Coronary artery (tissue), 2 donors: ENCODE results near the gene ZNF592.
A peak's percentile ranks its signal among the peaks of the same experiment; 100 is the strongest.

Experiments
- DNase-seq: peaks from one replicate; pipeline ENCODE4 v3.0.0-alpha.2; 2017; ENCODE audit warnings: low spot score
- H3K27ac ChIP-seq, 2 donors: fragments of 200-600 bp; sonication (generic); one replicate each; pipeline ENCODE4 v1.5.1; 2016 to 2019
- H3K4me3 ChIP-seq: fragments of 200-600 bp; sonication (generic); 2 replicates; pipeline ENCODE4 v1.5.1; 2016; ENCODE audit warnings: mild to moderate bottlenecking, moderate library complexity
- TF ChIP-seq, protein P1 (sequence below): fragments of 200-600 bp; sonication (generic); IDR thresholded peaks from one replicate; pipeline ENCODE4 v1.5.1; 2019; ENCODE audit warnings: antibody characterized with exemption

The ZNF592 gene, protein sequence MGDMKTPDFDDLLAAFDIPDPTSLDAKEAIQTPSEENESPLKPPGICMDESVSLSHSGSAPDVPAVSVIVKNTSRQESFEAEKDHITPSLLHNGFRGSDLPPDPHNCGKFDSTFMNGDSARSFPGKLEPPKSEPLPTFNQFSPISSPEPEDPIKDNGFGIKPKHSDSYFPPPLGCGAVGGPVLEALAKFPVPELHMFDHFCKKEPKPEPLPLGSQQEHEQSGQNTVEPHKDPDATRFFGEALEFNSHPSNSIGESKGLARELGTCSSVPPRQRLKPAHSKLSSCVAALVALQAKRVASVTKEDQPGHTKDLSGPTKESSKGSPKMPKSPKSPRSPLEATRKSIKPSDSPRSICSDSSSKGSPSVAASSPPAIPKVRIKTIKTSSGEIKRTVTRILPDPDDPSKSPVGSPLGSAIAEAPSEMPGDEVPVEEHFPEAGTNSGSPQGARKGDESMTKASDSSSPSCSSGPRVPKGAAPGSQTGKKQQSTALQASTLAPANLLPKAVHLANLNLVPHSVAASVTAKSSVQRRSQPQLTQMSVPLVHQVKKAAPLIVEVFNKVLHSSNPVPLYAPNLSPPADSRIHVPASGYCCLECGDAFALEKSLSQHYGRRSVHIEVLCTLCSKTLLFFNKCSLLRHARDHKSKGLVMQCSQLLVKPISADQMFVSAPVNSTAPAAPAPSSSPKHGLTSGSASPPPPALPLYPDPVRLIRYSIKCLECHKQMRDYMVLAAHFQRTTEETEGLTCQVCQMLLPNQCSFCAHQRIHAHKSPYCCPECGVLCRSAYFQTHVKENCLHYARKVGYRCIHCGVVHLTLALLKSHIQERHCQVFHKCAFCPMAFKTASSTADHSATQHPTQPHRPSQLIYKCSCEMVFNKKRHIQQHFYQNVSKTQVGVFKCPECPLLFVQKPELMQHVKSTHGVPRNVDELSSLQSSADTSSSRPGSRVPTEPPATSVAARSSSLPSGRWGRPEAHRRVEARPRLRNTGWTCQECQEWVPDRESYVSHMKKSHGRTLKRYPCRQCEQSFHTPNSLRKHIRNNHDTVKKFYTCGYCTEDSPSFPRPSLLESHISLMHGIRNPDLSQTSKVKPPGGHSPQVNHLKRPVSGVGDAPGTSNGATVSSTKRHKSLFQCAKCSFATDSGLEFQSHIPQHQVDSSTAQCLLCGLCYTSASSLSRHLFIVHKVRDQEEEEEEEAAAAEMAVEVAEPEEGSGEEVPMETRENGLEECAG (N-terminal part only)

GRCh38 chr15:84748274-84749110 lies at the start of gene ZNF592:
TSS of gene ZNF592 (plus strand) at chr15:84748592. CDS start at chr15:84782676, 34,084 bp downstream.
- H3K4me3 ChIP-seq = peak within 1 kb of the TSS; percentile 95
- H3K27ac ChIP-seq = peak within 1 kb of the TSS; percentile 100
- TF ChIP-seq, protein P1, sequence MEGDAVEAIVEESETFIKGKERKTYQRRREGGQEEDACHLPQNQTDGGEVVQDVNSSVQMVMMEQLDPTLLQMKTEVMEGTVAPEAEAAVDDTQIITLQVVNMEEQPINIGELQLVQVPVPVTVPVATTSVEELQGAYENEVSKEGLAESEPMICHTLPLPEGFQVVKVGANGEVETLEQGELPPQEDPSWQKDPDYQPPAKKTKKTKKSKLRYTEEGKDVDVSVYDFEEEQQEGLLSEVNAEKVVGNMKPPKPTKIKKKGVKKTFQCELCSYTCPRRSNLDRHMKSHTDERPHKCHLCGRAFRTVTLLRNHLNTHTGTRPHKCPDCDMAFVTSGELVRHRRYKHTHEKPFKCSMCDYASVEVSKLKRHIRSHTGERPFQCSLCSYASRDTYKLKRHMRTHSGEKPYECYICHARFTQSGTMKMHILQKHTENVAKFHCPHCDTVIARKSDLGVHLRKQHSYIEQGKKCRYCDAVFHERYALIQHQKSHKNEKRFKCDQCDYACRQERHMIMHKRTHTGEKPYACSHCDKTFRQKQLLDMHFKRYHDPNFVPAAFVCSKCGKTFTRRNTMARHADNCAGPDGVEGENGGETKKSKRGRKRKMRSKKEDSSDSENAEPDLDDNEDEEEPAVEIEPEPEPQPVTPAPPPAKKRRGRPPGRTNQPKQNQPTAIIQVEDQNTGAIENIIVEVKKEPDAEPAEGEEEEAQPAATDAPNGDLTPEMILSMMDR = no peak
- peak; percentile 91 for DNase-seq

DNA sequence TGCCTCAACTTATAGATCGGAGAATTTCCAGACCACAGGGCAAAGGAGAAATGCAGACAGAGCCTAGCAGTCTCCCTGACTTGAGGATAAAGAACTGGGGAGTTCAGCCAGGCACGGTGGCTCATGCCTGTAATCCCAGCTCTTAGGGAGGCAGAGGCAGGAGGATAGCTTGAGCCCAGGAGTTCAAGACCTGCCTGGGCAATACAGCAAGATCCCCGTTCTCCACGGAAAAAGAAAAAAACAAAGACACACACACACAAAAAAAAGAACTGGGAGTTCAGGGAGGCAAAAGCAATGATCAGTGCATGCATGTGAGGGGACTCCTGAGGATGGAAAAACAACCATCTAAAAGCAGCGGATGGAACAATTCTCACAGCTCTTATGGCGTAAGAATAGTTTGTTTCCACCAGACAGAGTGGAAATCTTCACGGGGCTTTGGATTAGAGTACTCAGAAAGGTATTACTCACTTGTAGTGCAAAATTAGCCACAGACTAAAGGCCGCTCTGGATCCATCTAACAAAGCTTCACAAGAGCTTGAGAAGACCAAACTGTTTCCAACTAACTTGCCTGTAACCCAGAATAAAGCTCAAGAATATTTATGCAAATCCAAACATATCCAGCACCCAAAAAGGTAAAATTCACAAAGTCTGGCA lies 48.7 kb upstream of the ZNF592 start:
- TF ChIP-seq, protein P1 = no peak
- no peak for DNase-seq
- Histone ChIP-seq H3K4me3 (no peak overlapping the region), H3K27ac (no peak overlapping the region)

DNA sequence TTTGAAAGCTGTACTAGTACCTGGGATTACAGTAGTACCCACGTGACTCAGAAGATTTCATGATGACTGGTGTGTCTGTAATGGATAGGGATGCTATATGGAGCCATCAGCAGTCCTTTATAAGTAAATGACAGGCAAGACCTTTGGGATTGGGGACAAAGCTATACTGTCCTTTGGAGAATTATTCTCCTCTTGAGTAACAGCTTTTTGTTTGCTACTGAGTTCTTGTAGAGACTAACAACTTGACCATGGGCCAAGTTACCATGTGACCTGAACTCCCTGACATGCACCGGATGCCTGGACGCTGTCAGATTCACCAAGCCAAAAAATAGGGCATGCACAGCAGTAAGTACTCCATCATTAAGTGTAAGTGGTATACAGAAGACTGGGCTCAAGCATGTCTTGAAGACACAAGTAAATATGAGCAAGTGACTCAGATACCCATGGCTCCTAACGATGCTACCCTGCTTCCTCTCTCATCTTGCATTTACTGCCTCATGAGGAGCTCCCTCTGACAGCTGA lies 45.4 kb upstream of the ZNF592 start:
- DNase-seq = no peak
- TF ChIP-seq, protein P1 = no peak
- H3K4me3 ChIP-seq = no peak overlapping the region
- H3K27ac ChIP-seq = no peak overlapping the region

DNA sequence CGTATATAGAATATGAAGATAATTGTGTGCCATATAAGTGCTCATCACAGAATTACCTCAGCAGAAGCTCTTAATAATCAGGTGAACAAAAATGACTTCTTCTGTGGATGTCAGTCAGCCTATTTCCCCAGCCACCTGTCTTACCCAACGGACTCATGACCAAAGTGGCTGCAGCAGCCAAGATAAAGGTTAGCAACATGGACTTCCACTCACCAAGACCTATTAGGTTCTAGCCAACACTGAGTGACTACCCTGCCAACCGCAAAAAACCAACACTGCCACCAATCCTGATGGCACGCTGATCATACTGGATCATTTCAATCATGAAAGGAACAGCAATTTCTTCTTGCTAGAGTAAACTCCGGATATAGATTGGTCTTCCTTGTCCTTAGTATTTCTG lies 44.6 kb upstream of the ZNF592 start:
- TF ChIP-seq, protein P1 = no peak
- DNase-seq = no peak
- Histone ChIP-seq H3K27ac (no peak overlapping the region), H3K4me3 (no peak overlapping the region)

DNA sequence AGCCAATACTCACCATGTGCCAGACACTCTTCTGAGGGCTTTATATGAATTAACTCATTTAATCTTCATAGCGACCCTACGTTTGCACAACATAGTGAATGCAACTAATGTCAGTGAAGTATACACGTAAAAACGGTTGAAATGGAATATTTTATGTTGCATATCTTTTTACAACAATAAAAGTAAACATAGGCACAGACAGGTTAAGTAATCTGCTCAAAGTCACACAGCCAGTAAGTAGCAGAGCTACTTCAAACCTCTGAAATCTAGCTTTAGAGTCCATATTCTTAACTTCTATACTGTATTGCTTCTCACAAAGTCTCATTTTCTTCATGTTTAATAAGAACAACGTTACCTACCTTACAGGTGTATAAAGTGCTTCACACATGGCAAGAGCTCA lies 34.0 kb upstream of the ZNF592 start:
- TF ChIP-seq, protein P1 = no peak
- no peak overlapping the region for H3K27ac ChIP-seq
- no peak for DNase-seq
- H3K4me3 ChIP-seq = peak overlapping the region; percentile 85
